Motor neuron (in vitro differentiated cells): ENCODE results near the gene ITPR3. TPM values are rescaled to one million over a fixed set of nuclear protein-coding genes. Genes with fewer than 3 reads are reported as not detected.
A peak's percentile ranks its signal among the peaks of the same experiment; 100 is the strongest.

Experiments used
- ATAC-seq, 8 experiments: fragments of 200-7000 bp; cut with Tn5 transposase; replicated peaks in 6 of 8; 2 replicates each; pipeline ENCODE4 v1.8.0; 2021; ENCODE audit warnings: mild to moderate bottlenecking in 8 of 8, moderate library complexity in 8 of 8
- H3K27ac ChIP-seq, 2 donors: fragments of 250-450 bp; sonication (Bioruptor Pico); 2 replicates each; pipeline ENCODE4 v1.9.0; 2021; ENCODE audit warnings: antibody characterized with exemption in 2 of 2, mild to moderate bottlenecking in 2 of 2, moderate library complexity in 1 of 2
- H3K4me1 ChIP-seq, 2 donors: fragments of 250-450 bp; sonication (Bioruptor Pico); replicated peaks in 1 of 2; 2 replicates each; pipeline ENCODE4 v1.6.1; 2021; ENCODE audit warnings: antibody characterized with exemption in 2 of 2, mild to moderate bottlenecking in 2 of 2, moderate library complexity in 1 of 2
- H3K4me3 ChIP-seq, 5 donors: fragments of 250-450 bp; sonication (Bioruptor Pico); 2 replicates each; pipeline ENCODE4 v1.9.0; 2021; ENCODE audit warnings: antibody characterized with exemption in 5 of 5, mild to moderate bottlenecking in 5 of 5, moderate library complexity in 4 of 5
- WGBS, 10 experiments: fragments of 450-650 bp; shearing (Covaris generic); methylation state at CpG; one replicate each; pipeline ENCODE4 v1.0.0; 2022; 5-methylcytosine and 5-hydroxymethylcytosine counted together
- in situ Hi-C, 9 experiments: fragments of 400-800 bp; cut with MboI; loops; one replicate each; pipeline ENCODE4 v1.15.0; 2021; ENCODE audit warnings: low sequenced_read_pairs in 9 of 9, low pct_unique_long_range_greater_than_20kb in 2 of 9; ENCODE audit not compliant: unreplicated experiment in 9 of 9
- total RNA-seq, 8 experiments: library from RNA; unstranded; fragments of 300-600 nt; gene quantifications; 2 replicates each; pipeline versions ENCODE4 v1.2.3 to v1.2.4, GENCODE V29; 2022

ITPR3 gene
- total RNA-seq: 10 to 100 TPM in 3 of 8 experiments, 1 to 10 TPM in 1, under 1 TPM in 4; 0.11 to 36.3 (median 0.96) TPM

DNA sequence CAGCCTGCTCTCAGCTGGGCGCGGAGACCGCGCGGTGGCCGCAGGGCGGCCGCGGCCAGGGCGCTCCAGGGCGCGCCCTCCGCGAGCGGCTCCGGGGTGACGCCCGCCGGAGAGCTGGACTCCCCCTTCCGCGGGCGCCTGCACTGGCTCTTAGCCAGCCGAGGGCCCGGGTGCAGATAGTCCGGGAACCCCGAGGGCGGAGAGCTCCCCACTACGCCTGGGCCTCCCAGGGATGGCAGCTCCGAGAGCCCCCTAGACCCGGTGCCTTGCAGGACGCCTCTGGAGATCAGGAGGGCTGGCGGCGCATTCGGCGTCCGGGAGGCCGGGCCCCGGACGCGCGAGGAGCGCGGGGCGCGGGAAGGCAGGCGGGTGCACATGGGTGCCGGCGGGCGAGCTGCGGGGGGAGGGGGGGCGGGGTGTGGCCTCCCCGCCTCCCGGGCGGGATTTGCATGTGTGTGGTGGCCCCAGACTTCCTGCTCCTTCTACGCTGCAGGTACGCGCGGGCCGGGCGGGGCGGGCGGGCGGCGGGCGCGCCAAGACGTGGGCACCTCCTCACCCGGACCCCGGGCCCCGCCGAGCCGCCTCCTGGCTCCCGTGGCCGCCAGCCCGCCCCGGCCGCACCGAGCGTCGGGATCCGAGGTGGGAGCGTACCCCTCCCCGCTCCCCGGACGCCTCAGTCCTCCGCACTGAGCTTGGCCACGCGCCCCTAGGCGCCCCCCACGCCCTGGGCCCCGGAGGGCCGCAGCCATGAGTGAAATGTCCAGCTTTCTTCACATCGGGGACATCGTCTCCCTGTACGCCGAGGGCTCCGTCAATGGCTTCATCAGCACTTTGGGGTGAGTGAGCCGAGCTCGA is at the start of gene ITPR3:
Gene ITPR3, plus strand, starts transcription at position 467 of the 855 bp plus-strand sequence. Its CDS starts 281 bp downstream, at position 748.
- ATAC-seq: peak; percentile 59 to 83 (median 73)
- in situ Hi-C loops: no loop called here
- Histone ChIP-seq H3K4me3 (peak within 1 kb of the TSS; percentile 20 to 33 (median 24)), H3K4me1 (peaks cover 0 to 12% of the 10 kb centered on the region in 2 donors), H3K27ac (no peak within 1 kb of the TSS)
- 0 to 10% (median 0%) methylated on average over 2 to 7 of the region's 99 CpGs; no CpG with 5 or more reads in 5 of the 10 experiments for WGBS, 10 experiments

DNA sequence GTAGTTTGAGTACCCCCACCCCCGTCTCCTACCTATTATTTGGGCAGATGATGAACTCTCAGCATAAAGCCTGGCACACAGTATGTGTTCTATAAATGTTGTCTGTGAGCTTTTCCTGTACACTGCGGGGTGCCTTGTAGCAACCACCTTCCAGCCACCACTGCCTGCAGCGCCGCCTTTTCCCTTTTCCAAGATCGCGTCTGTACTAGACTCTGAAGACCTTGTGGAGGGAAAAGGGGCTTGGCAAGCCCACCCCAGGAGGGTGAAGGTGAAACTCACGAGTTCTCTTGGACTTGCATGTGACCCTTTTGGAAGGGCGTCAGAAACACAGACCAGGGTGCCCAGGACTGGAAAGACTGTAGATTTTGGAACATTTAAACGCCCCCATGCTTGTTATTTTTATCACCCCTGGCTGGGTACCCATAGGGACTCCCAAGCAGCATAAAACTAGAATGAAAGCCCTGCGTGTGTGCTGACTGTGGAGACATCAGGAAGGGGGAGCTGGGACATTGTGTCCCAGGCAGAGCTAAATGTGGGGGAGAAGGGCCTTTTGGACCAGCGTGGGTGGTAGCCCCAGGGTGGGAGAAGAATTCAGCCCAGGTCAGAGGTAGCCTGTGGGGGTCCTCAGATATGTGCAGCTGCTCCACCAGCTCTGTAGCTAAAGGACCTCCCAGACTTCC is 49.3 kb upstream of the ITPR3 start:
- Histone ChIP-seq H3K27ac (peak overlapping the region; percentile 81 to 82), H3K4me3 (peak overlapping the region; percentile 36 to 61 (median 49)), H3K4me1 (peaks cover 4 to 9% of the 10 kb centered on the region in 2 donors)
- peak in 6 of 8 experiments; percentile 4 to 15 (median 10) for ATAC-seq
- 29 to 80% (median 60%) methylated on average over 1 to 11 of the region's 11 CpGs; no CpG with 5 or more reads in 5 of the 10 experiments for WGBS, 10 experiments
- in situ Hi-C loops: no loop called here

GRCh38 chr6:33575211-33575610 is 45.9 kb upstream of the ITPR3 start:
- no peak overlapping the region for H3K27ac ChIP-seq
- WGBS, 10 experiments: 83 to 100% (median 93%) methylated on average over 1 to 6 of the region's 8 CpGs; no CpG with 5 or more reads in 3 of the 10 experiments
- H3K4me1 ChIP-seq: peaks cover 10 to 16% of the 10 kb centered on the region in 2 donors
- in situ Hi-C loops: loop anchor here in 4 of 9 experiments (25.0 kb wide), 1 partner anchor 587 kb away; no protein-coding TSS in a partner anchor
- H3K4me3 ChIP-seq: no peak overlapping the region
- no peak for ATAC-seq

DNA sequence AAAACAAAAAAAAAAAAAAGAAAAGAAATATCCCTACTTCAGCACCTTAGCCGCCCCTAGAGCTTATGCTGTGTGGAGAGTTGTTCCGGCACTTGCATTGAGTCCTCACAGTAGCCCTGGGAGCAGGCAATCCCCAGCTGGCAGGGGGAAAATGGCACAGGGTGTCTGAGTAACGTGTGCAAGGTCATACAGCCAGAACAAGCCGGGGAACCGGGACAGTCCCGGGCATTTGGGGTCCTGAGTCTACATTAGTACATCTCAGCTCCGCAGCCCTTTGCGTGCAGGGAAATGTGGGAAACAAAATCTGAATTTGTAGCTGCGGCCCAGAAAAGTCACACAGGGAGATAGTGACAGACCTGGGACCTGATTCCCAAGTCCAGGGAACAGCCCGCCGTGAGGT is 44.5 kb upstream of the ITPR3 start:
- Histone ChIP-seq H3K4me3 (no peak overlapping the region), H3K27ac (no peak overlapping the region), H3K4me1 (peaks cover 11 to 16% of the 10 kb centered on the region in 2 donors)
- no peak for ATAC-seq
- 76 to 100% (median 91%) methylated on average over 1 to 9 of the region's 11 CpGs; no CpG with 5 or more reads in 3 of the 10 experiments for WGBS, 10 experiments
- in situ Hi-C loops: loop anchor here in 4 of 9 experiments (25.0 kb wide), 1 partner anchor 586 kb away; no protein-coding TSS in a partner anchor

DNA sequence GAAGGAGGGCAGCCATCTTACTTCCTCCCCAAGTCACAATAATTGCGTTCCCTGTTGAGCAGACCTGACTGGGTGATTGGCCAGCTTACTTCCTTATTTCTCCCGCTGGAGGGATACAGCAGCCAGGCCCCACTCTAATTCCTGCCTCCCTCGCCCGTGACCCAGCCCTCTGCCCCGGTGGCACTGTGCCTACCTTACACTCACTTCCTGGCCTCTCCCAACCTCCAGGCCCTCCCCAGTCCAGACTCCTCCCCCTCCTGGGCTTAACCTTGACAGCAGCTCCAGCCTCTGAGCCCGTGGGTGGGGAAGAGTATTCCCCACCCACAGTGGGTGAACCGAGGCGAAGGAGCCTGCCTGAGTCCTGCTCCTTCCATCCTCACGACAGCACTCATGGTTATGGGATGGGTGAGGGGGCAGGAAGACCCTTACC is 44.0 kb upstream of the ITPR3 start:
- H3K27ac ChIP-seq: no peak overlapping the region
- H3K4me3 ChIP-seq: no peak overlapping the region
- 98% methylated on average over 8 of the region's 9 CpGs; no CpG with 5 or more reads in 9 of the 10 experiments for WGBS, 10 experiments
- peak in 1 of 8 experiments; percentile 2 for ATAC-seq
- in situ Hi-C loops: loop anchor here in 4 of 9 experiments (25.0 kb wide), 1 partner anchor 585 kb away; no protein-coding TSS in a partner anchor
- H3K4me1 ChIP-seq: peaks cover 11 to 12% of the 10 kb centered on the region in 2 donors

- ATAC-seq: no peak
- in situ Hi-C loops: loop anchor here in 4 of 9 experiments (25.0 kb wide), 1 partner anchor 585 kb away; no protein-coding TSS in a partner anchor
- H3K4me3 ChIP-seq: no peak overlapping the region
- WGBS, 10 experiments: 80 to 100% (median 89%) methylated on average over 1 to 3 of the region's 6 CpGs; no CpG with 5 or more reads in 7 of the 10 experiments
- no peak overlapping the region for H3K27ac ChIP-seq
- H3K4me1 ChIP-seq: peaks cover 11 to 12% of the 10 kb centered on the region in 2 donors
Measured at GRCh38 chr6:33577718-33578117, 43.4 kb upstream of the ITPR3 start.

- ATAC-seq: no peak
- Histone ChIP-seq H3K27ac (no peak overlapping the region), H3K4me1 (peaks cover 11 to 12% of the 10 kb centered on the region in 2 donors), H3K4me3 (peak overlapping the region in 1 of 5 donors; percentile 7)
- in situ Hi-C loops: loop anchor here in 4 of 9 experiments (25.0 kb wide), 1 partner anchor 584 kb away; no protein-coding TSS in a partner anchor
- WGBS, 10 experiments: 60 to 100% (median 96%) methylated on average over 1 to 4 of the region's 7 CpGs; no CpG with 5 or more reads in 3 of the 10 experiments
Measured at GRCh38 chr6:33578164-33578563, 43.0 kb upstream of the ITPR3 start.

DNA sequence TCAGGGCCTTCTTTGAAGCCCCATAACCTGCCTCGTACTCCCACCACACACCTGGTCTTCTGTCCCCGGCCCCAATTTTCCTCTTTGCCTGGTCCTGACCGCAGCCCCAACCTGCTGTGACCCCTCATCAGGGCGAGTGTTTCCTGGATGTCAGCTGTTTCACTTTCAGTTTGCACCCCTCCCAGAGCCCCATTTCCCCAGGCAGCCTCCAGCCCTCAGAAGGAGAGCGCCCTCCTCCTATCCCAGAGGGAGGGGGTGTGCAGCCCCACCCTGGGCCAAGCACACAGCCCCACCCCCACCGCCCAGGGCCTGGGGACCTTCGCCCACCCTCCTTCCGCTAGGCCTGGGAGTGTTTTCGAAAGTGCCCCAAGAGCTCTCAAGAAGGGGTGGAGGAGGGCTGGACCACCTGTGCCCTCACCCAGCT is 42.5 kb upstream of the ITPR3 start:
- Histone ChIP-seq H3K4me3 (peak overlapping the region in 3 of 5 donors; percentile 91 to 98 (median 95)), H3K27ac (no peak overlapping the region), H3K4me1 (peaks cover 11 to 12% of the 10 kb centered on the region in 2 donors)
- ATAC-seq: no peak
- in situ Hi-C loops: loop anchor here in 4 of 9 experiments (25.0 kb wide), 1 partner anchor 584 kb away; no protein-coding TSS in a partner anchor
- WGBS, 10 experiments: 91 to 93% methylated on average over 2 to 4 of the region's 9 CpGs; no CpG with 5 or more reads in 8 of the 10 experiments

- Histone ChIP-seq H3K4me3 (peak within 1 kb of the TSS; percentile 61 to 98 (median 91)), H3K4me1 (peaks cover 11 to 12% of the 10 kb centered on the region in 2 donors), H3K27ac (peak within 1 kb of the TSS; percentile 75 to 87)
- in situ Hi-C loops: loop anchor here in 6 of 9 experiments (10.0 to 25.0 kb wide), 2 partner anchors 125 to 582 kb away; no protein-coding TSS in a partner anchor
- peak; percentile 92 to 99 (median 98) for ATAC-seq
- 2 to 16% (median 8%) methylated on average over 2 to 10 of the region's 24 CpGs; no CpG with 5 or more reads in 6 of the 10 experiments for WGBS, 10 experiments
Measured at GRCh38 chr6:33579828-33580714, 41.1 kb upstream of the ITPR3 start, which contains the start of gene BAK1. Gene BAK1 (minus strand): TSS chr6:33580276. CDS start chr6:33577604, 2,672 bp downstream.

- ATAC-seq: no peak
- Histone ChIP-seq H3K4me3 (no peak overlapping the region), H3K27ac (no peak overlapping the region), H3K4me1 (peaks cover 15 to 17% of the 10 kb centered on the region in 2 donors)
- in situ Hi-C loops: loop anchor here in 6 of 9 experiments (10.0 to 25.0 kb wide), 2 partner anchors 124 to 581 kb away; no protein-coding TSS in a partner anchor
- 80 to 100% (median 100%) methylated on average over 1 to 3 of the region's 5 CpGs; no CpG with 5 or more reads in 3 of the 10 experiments for WGBS, 10 experiments
Measured at GRCh38 chr6:33581186-33581585, 39.9 kb upstream of the ITPR3 start.

- Histone ChIP-seq H3K4me1 (peaks cover 14 to 17% of the 10 kb centered on the region in 2 donors), H3K27ac (no peak overlapping the region), H3K4me3 (no peak overlapping the region)
- no peak for ATAC-seq
- in situ Hi-C loops: loop anchor here in 6 of 9 experiments (10.0 to 25.0 kb wide), 2 partner anchors 121 to 579 kb away; no protein-coding TSS in a partner anchor
- 57 to 91% methylated on average over 3 of the region's 8 CpGs; no CpG with 5 or more reads in 8 of the 10 experiments for WGBS, 10 experiments
Measured at GRCh38 chr6:33583591-33584155, 37.4 kb upstream of the ITPR3 start.
